ENCODE measurements around the gene CELF5.

DNA sequence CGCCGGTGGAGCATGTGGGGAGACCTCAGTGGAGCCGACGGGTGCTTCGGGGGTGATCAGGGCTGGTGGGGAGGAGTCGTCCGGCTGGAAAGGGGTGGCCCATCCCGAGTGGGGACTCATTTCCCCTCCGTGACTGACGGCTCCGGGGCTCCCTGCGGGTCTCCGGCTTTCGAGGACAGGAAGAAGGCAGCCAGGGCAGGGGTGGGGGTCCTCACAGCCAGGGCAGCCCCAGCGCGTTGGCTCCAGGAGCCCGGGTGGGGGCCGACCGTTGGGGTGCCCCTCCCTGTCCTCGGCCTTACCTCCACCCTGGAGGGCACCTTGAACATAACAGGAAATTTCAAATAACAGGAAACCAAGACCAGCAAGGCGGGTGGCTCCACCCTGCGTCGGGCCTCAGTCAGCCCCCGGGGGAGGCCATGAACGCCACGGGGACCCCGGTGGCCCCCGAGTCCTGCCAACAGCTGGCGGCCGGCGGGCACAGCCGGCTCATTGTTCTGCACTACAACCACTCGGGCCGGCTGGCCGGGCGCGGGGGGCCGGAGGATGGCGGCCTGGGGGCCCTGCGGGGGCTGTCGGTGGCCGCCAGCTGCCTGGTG lies 46.0 kb upstream of the CELF5 start, which contains the start of gene S1PR4:
- TF ChIP-seq EZH2 (IDR thresholded peaks at IDR 0.05; ENCODE audit: low read depth, unreplicated experiment) (no peak), EZH2phosphoT487 (IDR thresholded peaks at IDR 0.05; ENCODE audit: unreplicated experiment) (no peak)
- TF ChIP-seq, protein P1, sequence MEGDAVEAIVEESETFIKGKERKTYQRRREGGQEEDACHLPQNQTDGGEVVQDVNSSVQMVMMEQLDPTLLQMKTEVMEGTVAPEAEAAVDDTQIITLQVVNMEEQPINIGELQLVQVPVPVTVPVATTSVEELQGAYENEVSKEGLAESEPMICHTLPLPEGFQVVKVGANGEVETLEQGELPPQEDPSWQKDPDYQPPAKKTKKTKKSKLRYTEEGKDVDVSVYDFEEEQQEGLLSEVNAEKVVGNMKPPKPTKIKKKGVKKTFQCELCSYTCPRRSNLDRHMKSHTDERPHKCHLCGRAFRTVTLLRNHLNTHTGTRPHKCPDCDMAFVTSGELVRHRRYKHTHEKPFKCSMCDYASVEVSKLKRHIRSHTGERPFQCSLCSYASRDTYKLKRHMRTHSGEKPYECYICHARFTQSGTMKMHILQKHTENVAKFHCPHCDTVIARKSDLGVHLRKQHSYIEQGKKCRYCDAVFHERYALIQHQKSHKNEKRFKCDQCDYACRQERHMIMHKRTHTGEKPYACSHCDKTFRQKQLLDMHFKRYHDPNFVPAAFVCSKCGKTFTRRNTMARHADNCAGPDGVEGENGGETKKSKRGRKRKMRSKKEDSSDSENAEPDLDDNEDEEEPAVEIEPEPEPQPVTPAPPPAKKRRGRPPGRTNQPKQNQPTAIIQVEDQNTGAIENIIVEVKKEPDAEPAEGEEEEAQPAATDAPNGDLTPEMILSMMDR (conservative IDR thresholded peaks at IDR 0.05; ENCODE audit: low read depth in 2 of 2), result no peak

Data from GM23338 (cell line).